Inflammatory macrophage treated with lipopolysaccharide for 4 hours (primary cell): ENCODE measurements around the gene KDM5A.

ENCODE experiments used
- DNase-seq: peaks from one replicate; pipeline ENCODE4 v3.0.0-alpha.2; 2020

The KDM5A gene

GRCh38 chr12:269191-269590 is 119.9 kb downstream of the KDM5A start:
- no peak for DNase-seq

GRCh38 chr12:268483-268840 is 120.7 kb downstream of the KDM5A start:
- DNase-seq, result no peak

GRCh38 chr12:267581-268482 is 121.3 kb downstream of the KDM5A start:
- DNase-seq, result no peak

- no peak for DNase-seq
Measured at GRCh38 chr12:265096-265495, 124.0 kb downstream of the KDM5A start.

- DNase-seq, result no peak
Measured at GRCh38 chr12:264269-264668, 124.9 kb downstream of the KDM5A start.

- no peak for DNase-seq
Measured at GRCh38 chr12:263574-263973, 125.5 kb downstream of the KDM5A start.

GRCh38 chr12:262817-263216 is 126.3 kb downstream of the KDM5A start, which contains the start of gene SLC6A13:
Gene SLC6A13 (minus strand): TSS chr12:262836. CDS start chr12:260052, 2,784 bp downstream.
- no peak for DNase-seq

- no peak for DNase-seq
Measured at GRCh38 chr12:262113-262512, 127.0 kb downstream of the KDM5A start.

- no peak for DNase-seq
Measured at GRCh38 chr12:257521-258321, 131.4 kb downstream of the KDM5A start.

GRCh38 chr12:256958-257357 is 132.2 kb downstream of the KDM5A start:
- DNase-seq, result no peak

GRCh38 chr12:256225-256624 is 132.9 kb downstream of the KDM5A start:
- no peak for DNase-seq

- no peak for DNase-seq
Measured at GRCh38 chr12:254912-255311, 134.2 kb downstream of the KDM5A start.

GRCh38 chr12:254039-254438 is 135.1 kb downstream of the KDM5A start:
- DNase-seq, result no peak

- DNase-seq, result no peak
Measured at GRCh38 chr12:253116-253831, 135.8 kb downstream of the KDM5A start.

GRCh38 chr12:252636-253035 is 136.5 kb downstream of the KDM5A start:
- no peak for DNase-seq

- no peak for DNase-seq
Measured at GRCh38 chr12:247271-247670, 141.8 kb downstream of the KDM5A start.

- no peak for DNase-seq
Measured at GRCh38 chr12:243381-243780, 145.7 kb downstream of the KDM5A start.

- no peak for DNase-seq
Measured at GRCh38 chr12:242496-242895, 146.6 kb downstream of the KDM5A start.

GRCh38 chr12:241266-241665 is 147.9 kb downstream of the KDM5A start:
- DNase-seq, result no peak

- no peak for DNase-seq
Measured at GRCh38 chr12:240566-240965, 148.6 kb downstream of the KDM5A start.

- DNase-seq, result no peak
Measured at GRCh38 chr12:238736-239398, 150.3 kb downstream of the KDM5A start.

- DNase-seq, result no peak
Measured at GRCh38 chr12:238116-238515, 151.0 kb downstream of the KDM5A start.
